GM13977 (cell line): ENCODE measurements around the gene ITGB7.

Experiments used
- DNase-seq: peaks from one replicate; pipeline ENCODE4 v3.0.0; 2012; ENCODE audit warnings: low spot score
- CTCF ChIP-seq: IDR thresholded peaks from 2 replicates; pipeline ENCODE4 v1.5.1; 2012; ENCODE audit warnings: mild to moderate bottlenecking, control low read depth; ENCODE audit not compliant: insufficient read depth; ENCODE audit errors: extremely low read depth, missing control alignments
- in situ Hi-C: fragments of 300-500 bp; cut with MboI; formaldehyde crosslinking; loops from one replicate; pipeline ENCODE4 v1.12.0; 2022; ENCODE audit warnings: low sequenced_read_pairs, low pct_unique_long_range_greater_than_20kb, mixed read lengths, inconsistent platforms; ENCODE audit not compliant: unreplicated experiment

Gene ITGB7

GRCh38 chr12:53185582-53186153 lies 21.4 kb downstream of the ITGB7 start:
- in situ Hi-C loops = no loop called here
- TF ChIP-seq CTCF = peak; percentile 22
- DNase-seq = no peak

GRCh38 chr12:53184828-53185227 lies 22.2 kb downstream of the ITGB7 start:
- TF ChIP-seq CTCF = no peak
- DNase-seq = no peak
- in situ Hi-C loops = no loop called here

GRCh38 chr12:53182903-53183302 lies 24.1 kb downstream of the ITGB7 start:
- no peak for TF ChIP-seq CTCF
- in situ Hi-C loops = no loop called here
- no peak for DNase-seq

- no peak for DNase-seq
- no peak for TF ChIP-seq CTCF
- in situ Hi-C loops = no loop called here
Observed at GRCh38 chr12:53181935-53182334, 25.1 kb downstream of the ITGB7 start.

GRCh38 chr12:53180931-53181645 lies 26.0 kb downstream of the ITGB7 start:
- TF ChIP-seq CTCF = no peak
- in situ Hi-C loops = no loop called here

GRCh38 chr12:53180220-53180930 lies 26.7 kb downstream of the ITGB7 start, which contains the start of the genes CSAD and ZNF740:
Gene CSAD (minus strand): TSS chr12:53180925. CDS start chr12:53173470, 7,455 bp downstream.
Gene ZNF740 (plus strand): TSS chr12:53180722. CDS start chr12:53181984, 1,262 bp downstream.
- in situ Hi-C loops = no loop called here
- DNase-seq = peak; percentile 99
- TF ChIP-seq CTCF = no peak

More at GRCh38 chr12:53180931-53181645, 26.0 kb downstream of the ITGB7 start:
- peak; percentile 92 for DNase-seq
